B cell (primary cell): ENCODE data around the gene RUNDC1. TPM values are rescaled to one million over a fixed set of nuclear protein-coding genes. Genes with fewer than 3 reads are reported as not detected.

ENCODE experiments used
- ATAC-seq: fragments of 200-7000 bp; cut with Tn5 transposase; one replicate; pipeline ENCODE4 v1.10.0; 2021; ENCODE audit warnings: low read depth, mild to moderate bottlenecking, moderate number of reproducible peaks, moderate library complexity
- CTCF ChIA-PET: fragments of 350-600 bp; sonication (Branson Sonifier 250); formaldehyde crosslinking; loops from one replicate; lab custom pipeline; 2021; ENCODE audit warnings: antibody characterized with exemption, inconsistent platforms; lab: Charles Lee
- POLR2A ChIA-PET: fragments of 350-600 bp; sonication (Branson Sonifier 250); formaldehyde crosslinking; loops from one replicate; lab custom pipeline; 2021; ENCODE audit warnings: antibody characterized with exemption; lab: Charles Lee
- DNase-seq: peaks from one replicate; pipeline ENCODE4 v3.0.0; 2013
- H2AFZ ChIP-seq: 2 replicates; pipeline ENCODE4 v1.6.1; 2012; ENCODE audit warnings: mild to moderate bottlenecking, low read depth, low read length; ENCODE audit not compliant: insufficient read depth, poor library complexity, severe bottlenecking
- H3K27ac ChIP-seq, 2 donors: 1 replicate in 1 of 2; 2 replicates in 1 of 2; pipeline ENCODE4 v1.5.1; 2012 to 2013; ENCODE audit warnings: low read length in 2 of 2, mild to moderate bottlenecking in 2 of 2, moderate library complexity in 1 of 2
- H3K27me3 ChIP-seq, 4 experiments: fragments of 200-600 bp in 1 of 4; sonication (generic) in 1 of 4; replicated peaks in 1 of 4; 1 replicate in 2 of 4; 2 replicates in 2 of 4; pipeline versions ENCODE4 v1.6.1 to v1.7.0; 2013 to 2016; ENCODE audit warnings: low read length in 3 of 4, mild to moderate bottlenecking in 2 of 4, mixed read lengths in 1 of 4, moderate library complexity in 1 of 4; ENCODE audit not compliant: insufficient read depth in 4 of 4, control insufficient read depth in 3 of 4; ENCODE audit errors: control extremely low read depth in 1 of 4
- H3K36me3 ChIP-seq, 2 experiments: replicated peaks in 1 of 2; 1 replicate in 1 of 2; 2 replicates in 1 of 2; pipeline versions ENCODE4 v1.6.1 to v1.7.1; 2013; ENCODE audit warnings: low read length in 1 of 2; ENCODE audit not compliant: insufficient read depth in 2 of 2, control insufficient read depth in 1 of 2; ENCODE audit errors: control extremely low read depth in 1 of 2, extremely low read depth in 1 of 2
- H3K4me1 ChIP-seq, 2 donors: fragments of 200-600 bp in 1 of 2; sonication (generic) in 1 of 2; 1 replicate in 1 of 2; 2 replicates in 1 of 2; pipeline versions ENCODE4 v1.5.1 to v1.6.1; 2013 to 2017; ENCODE audit warnings: low read length in 2 of 2; ENCODE audit not compliant: control insufficient read depth in 2 of 2, insufficient read depth in 2 of 2
- H3K4me2 ChIP-seq: replicated peaks from 2 replicates; pipeline ENCODE3; 2012; ENCODE audit warnings: mild to moderate bottlenecking, low read depth, low read length; ENCODE audit not compliant: poor library complexity, severe bottlenecking
- H3K4me3 ChIP-seq, 5 experiments: fragments of 200-600 bp in 1 of 5; sonication (generic) in 1 of 5; 1 replicate in 3 of 5; 2 replicates in 2 of 5; pipeline versions ENCODE4 v1.5.1 to v1.7.0; 2011 to 2016; ENCODE audit warnings: low read length in 4 of 5, mild to moderate bottlenecking in 4 of 5, low read depth in 2 of 5, control low read depth in 1 of 5, moderate library complexity in 1 of 5; ENCODE audit not compliant: insufficient read depth in 1 of 5; ENCODE audit errors: control extremely low read depth in 1 of 5, extremely low read depth in 1 of 5
- H3K79me2 ChIP-seq: fragments of 200-600 bp; sonication (generic); one replicate; pipeline ENCODE4 v1.6.0; 2016; ENCODE audit warnings: low read length; ENCODE audit not compliant: control insufficient read depth, insufficient read depth
- H3K9ac ChIP-seq: fragments of 200-600 bp; sonication (generic); 2 replicates; pipeline ENCODE4 v1.6.1; 2017; ENCODE audit warnings: mild to moderate bottlenecking, low read length, moderate library complexity
- H3K9me3 ChIP-seq, 3 donors: one replicate each; pipeline versions ENCODE4 v1.6.1 to v1.7.1; 2013; ENCODE audit warnings: low read length in 2 of 3; ENCODE audit not compliant: control insufficient read depth in 2 of 3, insufficient read depth in 1 of 3; ENCODE audit errors: control extremely low read depth in 1 of 3
- H4K20me1 ChIP-seq: 2 replicates; pipeline ENCODE4 v1.6.0; 2012; ENCODE audit warnings: mild to moderate bottlenecking, low read length; ENCODE audit not compliant: insufficient read depth, control insufficient read depth, poor library complexity, severe bottlenecking
- H3K27ac Mint-ChIP-seq: one replicate; pipeline ENCODE4 v1.8.0; 2021; ENCODE audit warnings: mixed read lengths
- H3K27me3 Mint-ChIP-seq: one replicate; pipeline ENCODE4 v1.8.0; 2021; ENCODE audit warnings: mixed read lengths
- H3K4me1 Mint-ChIP-seq: one replicate; pipeline ENCODE4 v1.8.0; 2021; ENCODE audit warnings: mixed read lengths
- H3K4me3 Mint-ChIP-seq: one replicate; pipeline ENCODE4 v1.8.0; 2021; ENCODE audit warnings: mixed read lengths
- H3K9me3 Mint-ChIP-seq: one replicate; pipeline ENCODE4 v1.8.0; 2022; ENCODE audit warnings: mixed read lengths; ENCODE audit not compliant: insufficient read depth
- EZH2 ChIP-seq: IDR thresholded peaks from 2 replicates; pipeline ENCODE4 v1.6.1; 2012; ENCODE audit warnings: borderline replicate concordance, low read depth, mild to moderate bottlenecking, moderate library complexity, low read length; ENCODE audit not compliant: insufficient read depth, poor library complexity, severe bottlenecking
- WGBS: methylation state at CpG from one replicate; pipeline ENCODE4 v1.1.5; 2013; ENCODE audit warnings: missing lambda C conversion rate; ENCODE audit not compliant: insufficient coverage; 5-methylcytosine and 5-hydroxymethylcytosine counted together
- intact Hi-C: fragments of 100-400 bp; cut with micrococcal nuclease; formaldehyde crosslinking; loops from one replicate; pipeline ENCODE4 v1.10.0; 2022
- polyA plus RNA-seq: library from polyadenylated mRNA; depleted of rRNA; stranded (reverse); fragments of >200 nt; gene quantifications from 2 replicates; pipeline ENCODE4 v1.2.3, GENCODE V29; 2012
- total RNA-seq, 2 donors: library from RNA; stranded (reverse); fragments of 120-200 nt in 1 of 2; gene quantifications; 1 replicate in 1 of 2; 2 replicates in 1 of 2; pipeline versions ENCODE4 v1.2.3 to v1.2.4, GENCODE V29; 2013 to 2022
- TF ChIP-seq, protein P1 (sequence below): fragments of 200-600 bp; IDR thresholded peaks from one replicate; pipeline ENCODE4 v1.8.0; 2022; ENCODE audit warnings: antibody characterized with exemption, mild to moderate bottlenecking

The RUNDC1 gene
- total and polyA plus RNA-seq, 2 donors (not counting 1 experiment from before 2014, with no cell fraction given) = 14.6 to 43.7 TPM

DNA sequence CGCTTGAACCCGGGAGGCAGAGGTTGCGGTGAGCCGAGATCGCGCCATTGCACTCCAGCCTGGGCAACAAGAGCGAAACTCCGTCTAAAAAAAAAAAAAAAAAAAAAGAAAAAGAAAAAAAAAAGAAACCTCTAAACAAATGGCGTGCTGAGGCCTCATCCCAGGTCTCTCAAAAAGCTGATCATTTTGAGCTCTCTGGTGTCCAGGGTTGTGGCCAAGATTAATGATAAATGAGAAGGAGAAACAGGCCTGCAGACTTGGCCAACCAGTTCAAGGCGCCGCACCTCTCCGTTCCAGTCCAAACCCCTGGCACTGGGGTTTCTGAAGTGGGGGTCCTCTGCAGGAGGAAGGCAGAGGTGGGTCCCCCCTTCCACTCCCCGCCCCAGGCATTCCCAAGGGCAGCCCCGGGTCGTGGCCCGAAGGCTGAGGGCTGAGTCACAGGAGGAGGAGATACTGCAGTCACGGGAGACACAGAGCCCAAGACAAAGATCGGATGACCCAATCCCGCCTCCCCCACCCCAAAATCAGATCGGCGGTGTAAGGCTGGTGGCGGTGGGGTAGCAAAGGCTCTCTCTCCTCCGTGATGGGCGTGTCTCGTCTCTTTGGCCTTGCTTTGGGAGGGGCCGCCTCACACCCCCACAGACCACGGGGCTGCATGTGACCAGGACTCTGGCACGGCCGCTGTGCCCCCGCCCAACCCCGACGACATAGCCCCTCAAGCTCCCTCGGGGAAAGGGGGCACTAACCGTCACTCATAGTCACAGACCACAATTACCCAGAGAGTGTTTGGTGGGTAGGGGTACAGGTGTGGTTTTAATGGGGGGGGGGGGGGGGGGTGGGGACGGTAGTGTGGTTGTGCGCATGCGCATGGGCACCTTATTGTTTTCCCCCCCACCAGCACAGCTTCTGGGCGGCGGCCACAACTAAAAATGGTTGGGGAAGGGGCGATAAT is 40.7 kb downstream of the RUNDC1 start:
- Histone ChIP-seq H3K27me3 (no peaks in the 10 kb centered on the region), H3K4me1 (peaks cover 9 to 31% of the 10 kb centered on the region in 2 donors), H3K27ac (peak overlapping the region in 1 of 2 donors; percentile 29), H3K4me3 (peak overlapping the region; percentile 22 to 91 (median 81)), H3K9ac (peak overlapping the region; percentile 94), H4K20me1 (no peaks in the 10 kb centered on the region), H3K36me3 (no peaks in the 10 kb centered on the region), H3K9me3 (no peaks in the 10 kb centered on the region), H3K4me2 (peak overlapping the region; percentile 97), H2AFZ (peak overlapping the region; percentile 98), H3K79me2 (no peaks in the 10 kb centered on the region)
- peak overlapping the region; percentile 97 for H3K4me3 Mint-ChIP-seq
- peak overlapping the region; percentile 91 for H3K27ac Mint-ChIP-seq
- ChIA-PET POLR2A (interaction anchor here (0.6 to 2.4 kb wide), 6 partner anchors 23 to 524 kb away, joined by 3 to 15 read pairs (median 5); partner anchors contain the start of genes RPL27 and TMEM106A), CTCF (interaction anchor here (1.0 to 1.5 kb wide), 4 partner anchors 15 to 318 kb away, joined by 3 to 5 read pairs (median 4); partner anchors contain the start of genes IFI35 and RPL27)
- H3K27me3 Mint-ChIP-seq = no peaks in the 10 kb centered on the region
- H3K4me1 Mint-ChIP-seq = peaks cover 35% of the 10 kb centered on the region
- DNase-seq (peak; percentile 77), ATAC-seq (peak; percentile 5)
- intact Hi-C loops = no loop called here
- no peak for TF ChIP-seq EZH2
- TF ChIP-seq, protein P1, sequence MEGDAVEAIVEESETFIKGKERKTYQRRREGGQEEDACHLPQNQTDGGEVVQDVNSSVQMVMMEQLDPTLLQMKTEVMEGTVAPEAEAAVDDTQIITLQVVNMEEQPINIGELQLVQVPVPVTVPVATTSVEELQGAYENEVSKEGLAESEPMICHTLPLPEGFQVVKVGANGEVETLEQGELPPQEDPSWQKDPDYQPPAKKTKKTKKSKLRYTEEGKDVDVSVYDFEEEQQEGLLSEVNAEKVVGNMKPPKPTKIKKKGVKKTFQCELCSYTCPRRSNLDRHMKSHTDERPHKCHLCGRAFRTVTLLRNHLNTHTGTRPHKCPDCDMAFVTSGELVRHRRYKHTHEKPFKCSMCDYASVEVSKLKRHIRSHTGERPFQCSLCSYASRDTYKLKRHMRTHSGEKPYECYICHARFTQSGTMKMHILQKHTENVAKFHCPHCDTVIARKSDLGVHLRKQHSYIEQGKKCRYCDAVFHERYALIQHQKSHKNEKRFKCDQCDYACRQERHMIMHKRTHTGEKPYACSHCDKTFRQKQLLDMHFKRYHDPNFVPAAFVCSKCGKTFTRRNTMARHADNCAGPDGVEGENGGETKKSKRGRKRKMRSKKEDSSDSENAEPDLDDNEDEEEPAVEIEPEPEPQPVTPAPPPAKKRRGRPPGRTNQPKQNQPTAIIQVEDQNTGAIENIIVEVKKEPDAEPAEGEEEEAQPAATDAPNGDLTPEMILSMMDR = no peak
- 23% methylated on average over 12 of the region's 40 CpGs for WGBS
- no peaks in the 10 kb centered on the region for H3K9me3 Mint-ChIP-seq
